K562 (cell line): ENCODE data around the gene PIK3R2. TPM values are rescaled to one million over a fixed set of nuclear protein-coding genes. Genes with fewer than 3 reads are reported as not detected.

Experiments
- AFF4 ChIP-seq: sonication (generic); formaldehyde crosslinking; IDR thresholded peaks from 2 replicates; pipeline ENCODE4 v1.8.0; 2023; ENCODE audit warnings: mild to moderate bottlenecking, missing genetic modification reagents
- BCLAF1 ChIP-seq, 2 experiments: fragments of 450-650 bp in 1 of 2; IDR thresholded peaks; 2 replicates each; pipeline ENCODE4 v1.6.1; 2011 to 2017; ENCODE audit warnings: low read depth in 2 of 2, antibody characterized with exemption in 1 of 2, borderline replicate concordance in 1 of 2, low read length in 1 of 2, mild to moderate bottlenecking in 1 of 2, mixed read lengths in 1 of 2; ENCODE audit not compliant: control insufficient read depth in 1 of 2
- BRD4 ChIP-seq: fragments of 200-600 bp; sonication (generic); IDR thresholded peaks from 2 replicates; pipeline ENCODE4 v1.6.1; 2017; ENCODE audit warnings: inconsistent platforms
- CC2D1A ChIP-seq: fragments of 450-650 bp; IDR thresholded peaks from 2 replicates; pipeline ENCODE4 v1.6.1; 2017; ENCODE audit warnings: mild to moderate bottlenecking
- OTX1 ChIP-seq: fragments of 450-650 bp; formaldehyde crosslinking; IDR thresholded peaks from 2 replicates; pipeline ENCODE4 v1.4.0; 2022; ENCODE audit warnings: mild to moderate bottlenecking
- PTBP1 ChIP-seq: fragments of 200-400 bp; formaldehyde crosslinking; IDR thresholded peaks from 2 replicates; pipeline ENCODE4 v1.6.1; 2017; ENCODE audit warnings: low read depth, low read length
- RBBP5 ChIP-seq: fragments of 200-600 bp; sonication (generic); IDR thresholded peaks from 2 replicates; pipeline ENCODE4 v1.6.1; 2012; ENCODE audit warnings: borderline replicate concordance, mild to moderate bottlenecking, low read length, control low read depth, inconsistent platforms; ENCODE audit not compliant: insufficient read depth, poor library complexity, severe bottlenecking
- TAF9B ChIP-seq: fragments of 450-650 bp; IDR thresholded peaks from 2 replicates; pipeline ENCODE4 v1.6.1; 2018; ENCODE audit warnings: mild to moderate bottlenecking; ENCODE audit not compliant: partially characterized antibody
- TEAD1 ChIP-seq, 2 experiments: fragments of 450-650 bp in 1 of 2; sonication (generic) in 1 of 2; formaldehyde crosslinking; IDR thresholded peaks; 2 replicates each; pipeline versions ENCODE4 v1.4.0 to v1.8.0; 2020 to 2022; ENCODE audit warnings: mild to moderate bottlenecking in 2 of 2, missing genetic modification reagents in 1 of 2
- TSC22D4 ChIP-seq: fragments of 450-650 bp; IDR thresholded peaks from 2 replicates; pipeline ENCODE4 v1.6.1; 2016; ENCODE audit warnings: missing genetic modification characterization, missing biosample characterization, control low read depth
- WHSC1 ChIP-seq: IDR thresholded peaks from one replicate; pipeline ENCODE4 v1.6.1; 2012; ENCODE audit warnings: low read length, control low read depth, inconsistent platforms
- ZNF274 ChIP-seq: IDR thresholded peaks from 2 replicates; pipeline ENCODE4 v1.6.1; 2011; ENCODE audit warnings: low read depth, mild to moderate bottlenecking, low read length, moderate library complexity, borderline replicate concordance
- ZNF436 ChIP-seq: fragments of 250-450, 450-650 bp; sonication (Bioruptor Pico); formaldehyde crosslinking; IDR thresholded peaks from 2 replicates; pipeline ENCODE4 v1.7.0; 2020; ENCODE audit warnings: mild to moderate bottlenecking
- ZNF561 ChIP-seq: fragments of 450-650 bp; formaldehyde crosslinking; conservative IDR thresholded peaks from 2 replicates; pipeline ENCODE4 v1.4.0; 2020; ENCODE audit warnings: mild to moderate bottlenecking, moderate library complexity
- ZNF644 ChIP-seq: fragments of 200-800 bp; sonication (Bioruptor generic); IDR thresholded peaks from 2 replicates; pipeline ENCODE4 v1.6.1; 2016; ENCODE audit warnings: low read depth, missing genetic modification characterization, missing compliant biosample characterization
- ZNF79 ChIP-seq: fragments of 250-450 bp; sonication (Bioruptor Pico); IDR thresholded peaks from 2 replicates; pipeline ENCODE4 v1.4.0; 2020; ENCODE audit warnings: low read depth, mild to moderate bottlenecking, moderate library complexity
- polyA plus RNA-seq, 8 experiments: library from polyadenylated mRNA; depleted of rRNA in 4 of 8; stranded (reverse) in 5 of 8; unstranded in 3 of 8; fragments of >200 nt; fragmentation: Nextera tagmentation in 2 of 8; fragmentation: Illumina TruSeq in 1 of 8; extraction: Ambion mirVana in 2 of 8; extraction: Trizol in 1 of 8; gene quantifications; 2 replicates each; pipeline versions ENCODE4 v1.2.1 to v1.2.3, GENCODE V29; 2011 to 2014; ENCODE audit warnings: inconsistent platforms in 1 of 8, missing spikeins in 1 of 8
- total RNA-seq, 7 experiments: library from RNA; depleted of rRNA in 6 of 7; stranded (reverse); fragments of >200 nt in 6 of 7; fragmentation: Illumina TruSeq in 2 of 7; extraction: Trizol in 2 of 7; gene quantifications; 2 replicates each; pipeline versions ENCODE4 v1.2.1 to v1.2.3, GENCODE V29; 2011 to 2021; ENCODE audit warnings: low replicate concordance in 1 of 7
- TF ChIP-seq, protein P1 (sequence below): sonication (generic); formaldehyde crosslinking; IDR thresholded peaks from 2 replicates; pipeline ENCODE4 v1.8.1; 2023; ENCODE audit warnings: missing genetic modification reagents, mild to moderate bottlenecking, borderline replicate concordance

The PIK3R2 gene
- total and polyA plus RNA-seq, 9 of the 15 experiments (the other 6 are each of a cell fraction or from before 2014, with no cell fraction given): 0.39 to 37.9 (median 5.3) TPM

GRCh38 chr19:18152442-18152816 lies 534 bp upstream of the PIK3R2 start (continued):
- TF ChIP-seq OTX1 (CRISPR knock-in tag): peak; percentile 34; the same call in 1 of the 2 replicates
- no peak for TF ChIP-seq ZNF436
- no peak for TF ChIP-seq ZNF274
- no peak for TF ChIP-seq ZNF644 (tag)
- no peak for TF ChIP-seq RBBP5
- no peak for TF ChIP-seq WHSC1
- TF ChIP-seq TEAD1 (CRISPR knock-in tag; IDR thresholded peaks at IDR 0.05): no peak
- peak; percentile 18; the same call in 1 of the 2 replicates for TF ChIP-seq CC2D1A
- no peak for TF ChIP-seq TSC22D4
- TF ChIP-seq AFF4: no peak
- TF ChIP-seq ZNF79 (CRISPR knock-in tag): no peak
- TF ChIP-seq, protein P1, sequence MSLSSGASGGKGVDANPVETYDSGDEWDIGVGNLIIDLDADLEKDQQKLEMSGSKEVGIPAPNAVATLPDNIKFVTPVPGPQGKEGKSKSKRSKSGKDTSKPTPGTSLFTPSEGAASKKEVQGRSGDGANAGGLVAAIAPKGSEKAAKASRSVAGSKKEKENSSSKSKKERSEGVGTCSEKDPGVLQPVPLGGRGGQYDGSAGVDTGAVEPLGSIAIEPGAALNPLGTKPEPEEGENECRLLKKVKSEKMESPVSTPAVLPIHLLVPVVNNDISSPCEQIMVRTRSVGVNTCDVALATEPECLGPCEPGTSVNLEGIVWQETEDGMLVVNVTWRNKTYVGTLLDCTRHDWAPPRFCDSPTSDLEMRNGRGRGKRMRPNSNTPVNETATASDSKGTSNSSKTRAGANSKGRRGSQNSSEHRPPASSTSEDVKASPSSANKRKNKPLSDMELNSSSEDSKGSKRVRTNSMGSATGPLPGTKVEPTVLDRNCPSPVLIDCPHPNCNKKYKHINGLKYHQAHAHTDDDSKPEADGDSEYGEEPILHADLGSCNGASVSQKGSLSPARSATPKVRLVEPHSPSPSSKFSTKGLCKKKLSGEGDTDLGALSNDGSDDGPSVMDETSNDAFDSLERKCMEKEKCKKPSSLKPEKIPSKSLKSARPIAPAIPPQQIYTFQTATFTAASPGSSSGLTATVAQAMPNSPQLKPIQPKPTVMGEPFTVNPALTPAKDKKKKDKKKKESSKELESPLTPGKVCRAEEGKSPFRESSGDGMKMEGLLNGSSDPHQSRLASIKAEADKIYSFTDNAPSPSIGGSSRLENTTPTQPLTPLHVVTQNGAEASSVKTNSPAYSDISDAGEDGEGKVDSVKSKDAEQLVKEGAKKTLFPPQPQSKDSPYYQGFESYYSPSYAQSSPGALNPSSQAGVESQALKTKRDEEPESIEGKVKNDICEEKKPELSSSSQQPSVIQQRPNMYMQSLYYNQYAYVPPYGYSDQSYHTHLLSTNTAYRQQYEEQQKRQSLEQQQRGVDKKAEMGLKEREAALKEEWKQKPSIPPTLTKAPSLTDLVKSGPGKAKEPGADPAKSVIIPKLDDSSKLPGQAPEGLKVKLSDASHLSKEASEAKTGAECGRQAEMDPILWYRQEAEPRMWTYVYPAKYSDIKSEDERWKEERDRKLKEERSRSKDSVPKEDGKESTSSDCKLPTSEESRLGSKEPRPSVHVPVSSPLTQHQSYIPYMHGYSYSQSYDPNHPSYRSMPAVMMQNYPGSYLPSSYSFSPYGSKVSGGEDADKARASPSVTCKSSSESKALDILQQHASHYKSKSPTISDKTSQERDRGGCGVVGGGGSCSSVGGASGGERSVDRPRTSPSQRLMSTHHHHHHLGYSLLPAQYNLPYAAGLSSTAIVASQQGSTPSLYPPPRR (CRISPR knock-in tag): no peak
- TF ChIP-seq PTBP1: no peak
- TF ChIP-seq ZNF561: no peak
- no peak for TF ChIP-seq BCLAF1 (IDR thresholded peaks at IDR 0.05; ENCODE audit: borderline replicate concordance in 1 of 2, control insufficient read depth in 1 of 2, low read depth in 2 of 2, low read length in 1 of 2)
- no peak for TF ChIP-seq TAF9B
- TF ChIP-seq BRD4: no peak
